Tibial nerve (tissue), 4 donors: ENCODE data around the gene DHX30.

Source experiments
- EP300 ChIP-seq, 2 donors: sonication (generic); formaldehyde crosslinking; IDR thresholded peaks; one replicate each; pipeline ENCODE4 v1.6.1; 2017; ENCODE audit warnings: antibody characterized with exemption in 2 of 2, mild to moderate bottlenecking in 1 of 2
- TF ChIP-seq, protein P1 (sequence below), 5 experiments: fragments of 200-600 bp in 3 of 5; fragments of 450-650 bp in 2 of 5; sonication (generic) in 3 of 5; IDR thresholded peaks; one replicate each; pipeline ENCODE4 v1.5.1; 2016 to 2019; ENCODE audit warnings: antibody characterized with exemption in 5 of 5, mild to moderate bottlenecking in 3 of 5, moderate library complexity in 2 of 5

DNA sequence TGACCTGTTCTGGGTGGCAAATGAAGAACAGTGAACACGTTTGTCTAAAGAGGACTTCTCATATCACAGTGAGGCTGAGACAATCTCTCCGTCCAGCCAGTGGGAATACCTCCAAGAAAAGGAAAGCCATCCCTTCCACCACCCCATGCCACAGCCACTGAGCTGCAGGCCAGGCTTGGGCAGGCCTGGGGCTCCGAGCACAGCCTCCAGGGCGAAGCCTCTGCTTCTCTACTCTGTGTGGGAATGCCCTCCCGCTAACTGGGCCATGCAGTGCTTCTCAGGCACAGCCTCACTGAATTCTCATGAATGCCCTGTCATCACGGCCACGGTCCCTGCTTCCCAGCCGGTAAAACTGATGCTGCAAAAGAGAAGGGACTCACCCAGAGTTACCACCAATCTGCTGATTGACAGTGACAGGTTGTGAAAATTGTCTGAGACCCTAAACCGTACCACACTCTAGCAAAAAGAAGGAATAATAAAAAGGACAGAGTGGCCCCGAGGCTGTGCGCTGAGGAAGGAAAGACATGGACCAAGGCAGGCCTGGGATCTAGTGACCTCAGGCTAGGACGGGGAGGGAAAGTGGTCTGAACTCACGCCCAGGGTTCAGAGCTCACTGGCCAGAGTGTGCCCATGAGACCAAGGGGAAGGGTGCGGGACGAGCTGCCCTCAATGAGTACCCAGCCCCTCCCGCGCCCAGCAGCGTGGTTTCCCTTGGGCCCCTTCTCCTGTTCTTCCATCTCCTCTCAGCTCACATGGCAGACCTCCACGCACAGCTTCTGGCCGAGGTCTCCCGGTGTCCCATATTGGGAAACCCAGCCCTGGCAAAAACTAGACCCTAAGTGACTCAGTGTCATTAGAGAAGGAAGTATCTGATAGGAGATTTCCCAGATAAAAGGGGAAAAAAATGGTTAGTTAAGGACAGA lies 52.8 kb downstream of the DHX30 start:
- TF ChIP-seq, protein P1, sequence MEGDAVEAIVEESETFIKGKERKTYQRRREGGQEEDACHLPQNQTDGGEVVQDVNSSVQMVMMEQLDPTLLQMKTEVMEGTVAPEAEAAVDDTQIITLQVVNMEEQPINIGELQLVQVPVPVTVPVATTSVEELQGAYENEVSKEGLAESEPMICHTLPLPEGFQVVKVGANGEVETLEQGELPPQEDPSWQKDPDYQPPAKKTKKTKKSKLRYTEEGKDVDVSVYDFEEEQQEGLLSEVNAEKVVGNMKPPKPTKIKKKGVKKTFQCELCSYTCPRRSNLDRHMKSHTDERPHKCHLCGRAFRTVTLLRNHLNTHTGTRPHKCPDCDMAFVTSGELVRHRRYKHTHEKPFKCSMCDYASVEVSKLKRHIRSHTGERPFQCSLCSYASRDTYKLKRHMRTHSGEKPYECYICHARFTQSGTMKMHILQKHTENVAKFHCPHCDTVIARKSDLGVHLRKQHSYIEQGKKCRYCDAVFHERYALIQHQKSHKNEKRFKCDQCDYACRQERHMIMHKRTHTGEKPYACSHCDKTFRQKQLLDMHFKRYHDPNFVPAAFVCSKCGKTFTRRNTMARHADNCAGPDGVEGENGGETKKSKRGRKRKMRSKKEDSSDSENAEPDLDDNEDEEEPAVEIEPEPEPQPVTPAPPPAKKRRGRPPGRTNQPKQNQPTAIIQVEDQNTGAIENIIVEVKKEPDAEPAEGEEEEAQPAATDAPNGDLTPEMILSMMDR (IDR thresholded peaks at IDR 0.05): no peak
- TF ChIP-seq EP300 (IDR thresholded peaks at IDR 0.05): no peak
